Activated naive CD8-positive, alpha-beta T cell (primary cell): ENCODE data around the gene UGDH.
"Not testable (repeated sequence)": the region's sequence is repeated elsewhere in the genome, so short reads cannot be mapped to it uniquely, and the experiment has no call there.

Source experiments
- H3K27ac Mint-ChIP-seq: one replicate; pipeline ENCODE4 v1.8.0; 2021; ENCODE audit warnings: mixed read lengths
- H3K27me3 Mint-ChIP-seq: one replicate; pipeline ENCODE4 v1.8.0; 2021; ENCODE audit warnings: mixed read lengths
- H3K36me3 Mint-ChIP-seq: one replicate; pipeline ENCODE4 v1.8.0; 2021; ENCODE audit warnings: mixed read lengths
- H3K4me1 Mint-ChIP-seq: one replicate; pipeline ENCODE4 v1.8.0; 2021; ENCODE audit warnings: low read depth, mixed read lengths
- H3K4me3 Mint-ChIP-seq: one replicate; pipeline ENCODE4 v1.8.0; 2021; ENCODE audit warnings: mild to moderate bottlenecking, mixed read lengths
- H3K9me3 Mint-ChIP-seq: one replicate; pipeline ENCODE4 v1.8.0; 2021; ENCODE audit warnings: low read depth, mixed read lengths

The UGDH gene

DNA sequence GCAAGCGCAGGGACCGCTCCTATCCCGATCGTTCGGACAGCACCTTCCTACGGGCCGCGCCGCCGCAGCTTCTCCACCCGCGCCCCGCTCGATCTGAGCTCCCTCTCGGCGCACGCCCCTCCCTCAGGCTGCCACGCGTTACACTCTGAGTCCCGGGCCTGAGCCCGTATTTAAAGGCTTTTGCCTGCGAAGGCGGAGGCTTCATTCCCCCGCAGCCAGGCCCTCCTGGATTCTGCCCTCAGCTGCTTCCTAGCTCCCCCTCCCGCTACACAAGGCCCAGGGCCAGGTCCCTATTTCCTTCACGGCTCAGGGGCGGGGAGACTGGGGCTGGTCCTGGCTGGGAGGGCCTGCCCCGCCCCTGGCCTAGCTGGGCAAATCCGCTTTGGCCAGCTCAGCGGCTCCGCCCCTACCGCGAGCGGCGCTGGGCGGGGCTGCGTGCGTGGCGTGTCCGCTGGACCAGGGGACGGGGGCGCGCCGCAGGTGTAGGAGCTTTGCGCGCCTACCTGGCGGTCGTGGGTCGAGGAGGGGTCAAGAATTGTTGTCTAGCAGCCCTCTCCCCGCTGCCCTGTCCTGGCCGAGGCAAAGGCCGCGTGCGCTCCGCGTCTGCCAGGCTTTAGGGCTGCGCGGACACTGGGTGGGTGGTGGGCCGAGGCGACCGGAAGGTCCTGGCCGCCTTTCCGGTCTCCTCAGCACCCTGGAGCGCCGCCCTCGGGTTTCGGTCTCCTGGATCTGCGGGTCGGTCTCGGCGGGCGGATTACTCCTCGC lies at the start of gene UGDH:
TSS of gene UGDH (minus strand) at position 144 of the 765 bp plus-strand sequence. CDS start 5,927 bp downstream, outside the sequence.
- Mint-ChIP-seq H3K9me3 (peaks cover 15% of the 10 kb centered on the region), H3K4me1 (peaks cover 19% of the 10 kb centered on the region), H3K27ac (peak within 1 kb of the TSS; percentile 96), H3K36me3 (peaks cover 17% of the 10 kb centered on the region), H3K4me3 (peak within 1 kb of the TSS; percentile 98), H3K27me3 (no peaks in the 10 kb centered on the region)

DNA sequence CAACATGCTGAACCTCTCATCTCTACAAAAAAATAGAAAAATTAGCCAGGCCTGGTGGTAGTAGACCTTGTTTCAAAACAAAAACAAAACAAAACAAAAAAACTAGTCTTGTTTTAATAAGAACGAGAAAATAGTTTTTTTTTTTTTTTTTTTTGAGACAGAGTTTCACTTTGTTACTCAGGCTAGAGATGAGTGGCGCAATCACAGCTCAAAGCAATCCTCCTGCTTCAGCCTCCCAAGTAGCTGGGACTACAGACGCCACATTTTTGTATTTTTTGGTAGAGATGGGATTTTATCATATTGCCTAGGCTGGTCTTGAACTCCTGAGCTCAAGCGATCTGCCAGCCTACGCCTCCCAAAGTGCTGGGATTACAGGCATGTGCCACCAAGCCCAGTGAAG lies 47.7 kb upstream of the UGDH start:
- peaks cover 5% of the 10 kb centered on the region for H3K36me3 Mint-ChIP-seq
- no peaks in the 10 kb centered on the region for H3K27me3 Mint-ChIP-seq
- H3K27ac Mint-ChIP-seq = no peak overlapping the region
- no peak overlapping the region for H3K4me3 Mint-ChIP-seq
- no peaks in the 10 kb centered on the region for H3K9me3 Mint-ChIP-seq
- H3K4me1 Mint-ChIP-seq = no peaks in the 10 kb centered on the region

DNA sequence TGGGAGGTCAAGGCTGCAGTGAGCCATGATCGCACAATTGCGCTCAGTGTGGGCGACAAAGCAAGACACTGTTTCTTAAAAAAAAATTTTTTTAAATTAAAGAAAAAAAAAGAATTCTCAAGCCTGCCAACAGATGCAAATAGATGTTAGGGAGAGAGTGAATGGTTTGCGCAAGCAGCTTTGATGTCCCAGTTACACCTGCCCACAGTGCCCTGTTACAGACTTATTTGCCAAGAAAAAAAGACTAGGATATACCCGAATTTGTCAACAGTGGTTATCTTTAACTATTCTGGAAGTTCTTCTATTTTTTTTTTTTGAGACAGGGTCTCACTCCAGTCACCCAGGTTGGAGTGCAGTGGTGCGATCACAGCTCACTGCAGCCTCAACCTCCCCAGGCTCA lies 44.3 kb upstream of the UGDH start:
- no peaks in the 10 kb centered on the region for H3K27me3 Mint-ChIP-seq
- H3K4me3 Mint-ChIP-seq = no peak overlapping the region
- no peaks in the 10 kb centered on the region for H3K9me3 Mint-ChIP-seq
- no peak overlapping the region for H3K27ac Mint-ChIP-seq
- no peaks in the 10 kb centered on the region for H3K4me1 Mint-ChIP-seq
- H3K36me3 Mint-ChIP-seq = peaks cover 5% of the 10 kb centered on the region

DNA sequence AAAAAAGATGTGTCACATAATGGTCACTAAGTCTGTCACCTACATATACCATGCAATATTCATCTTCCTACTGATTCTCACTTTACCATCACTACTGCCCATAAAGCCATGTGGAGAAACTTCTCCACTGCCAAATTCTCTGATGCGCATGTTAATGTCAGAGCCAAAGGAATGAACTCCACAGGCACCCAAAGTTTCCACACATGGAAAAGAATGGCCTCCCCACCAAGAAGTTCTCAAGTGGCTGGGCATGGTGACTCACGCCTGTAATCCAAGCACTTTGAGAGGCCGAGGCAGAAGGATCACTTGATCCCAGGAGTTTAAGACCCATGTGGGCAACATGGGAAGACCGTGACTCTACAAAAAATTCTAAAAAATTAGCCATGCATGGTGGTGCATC lies 43.8 kb upstream of the UGDH start:
- Mint-ChIP-seq H3K4me3 (no peak overlapping the region), H3K27ac (no peak overlapping the region), H3K4me1 (no peaks in the 10 kb centered on the region), H3K36me3 (peaks cover 8% of the 10 kb centered on the region), H3K9me3 (peaks cover 2% of the 10 kb centered on the region), H3K27me3 (no peaks in the 10 kb centered on the region)

DNA sequence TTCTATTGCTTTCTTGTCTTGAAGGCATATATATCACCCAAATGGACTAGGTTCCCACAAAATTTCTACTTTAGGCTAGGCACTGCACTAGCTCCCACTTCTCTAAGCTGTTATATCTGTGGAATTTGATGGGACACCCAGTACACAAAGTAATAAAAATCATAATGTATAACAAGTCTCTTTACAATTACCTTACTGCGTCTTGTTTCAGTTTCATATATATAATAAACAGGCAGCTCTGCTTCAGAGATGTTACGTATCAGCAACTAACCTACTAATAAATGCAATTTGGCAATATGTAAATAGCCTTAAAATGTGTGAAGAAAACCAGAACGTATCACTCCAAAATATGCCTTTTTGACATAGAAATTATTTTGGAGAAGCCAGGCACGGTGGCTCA lies 42.0 kb upstream of the UGDH start:
- H3K4me1 Mint-ChIP-seq = no peaks in the 10 kb centered on the region
- no peak overlapping the region for H3K27ac Mint-ChIP-seq
- no peak overlapping the region for H3K4me3 Mint-ChIP-seq

DNA sequence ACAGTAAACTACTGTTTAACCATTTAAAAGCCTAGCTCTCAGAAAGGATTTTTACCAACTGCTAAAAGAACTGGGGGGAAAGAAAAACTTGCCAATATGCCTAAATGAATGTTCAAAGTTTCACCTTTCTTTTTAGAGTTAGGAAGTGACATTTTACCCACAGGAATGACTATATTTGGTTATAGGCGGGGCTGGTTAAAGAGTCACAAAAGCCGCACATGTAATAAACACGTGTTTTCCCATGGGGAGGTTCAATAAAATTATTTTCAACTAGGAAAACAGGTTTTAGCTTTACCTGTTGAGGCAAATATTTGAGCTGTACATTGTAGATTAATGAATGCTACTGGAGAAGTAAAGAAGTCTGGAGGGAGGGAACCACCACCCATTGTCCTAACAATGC lies 41.6 kb upstream of the UGDH start:
- no peak overlapping the region for H3K4me3 Mint-ChIP-seq
- H3K27ac Mint-ChIP-seq = no peak overlapping the region
- H3K4me1 Mint-ChIP-seq = no peaks in the 10 kb centered on the region
- H3K36me3 Mint-ChIP-seq = peaks cover 14% of the 10 kb centered on the region
- H3K9me3 Mint-ChIP-seq = peaks cover 5% of the 10 kb centered on the region
- H3K27me3 Mint-ChIP-seq = no peaks in the 10 kb centered on the region

More for the DNA sequence above, 42.0 kb upstream of the UGDH start:
- H3K9me3 Mint-ChIP-seq = peaks cover 5% of the 10 kb centered on the region
- H3K27me3 Mint-ChIP-seq = no peaks in the 10 kb centered on the region
- H3K36me3 Mint-ChIP-seq = peaks cover 14% of the 10 kb centered on the region

DNA sequence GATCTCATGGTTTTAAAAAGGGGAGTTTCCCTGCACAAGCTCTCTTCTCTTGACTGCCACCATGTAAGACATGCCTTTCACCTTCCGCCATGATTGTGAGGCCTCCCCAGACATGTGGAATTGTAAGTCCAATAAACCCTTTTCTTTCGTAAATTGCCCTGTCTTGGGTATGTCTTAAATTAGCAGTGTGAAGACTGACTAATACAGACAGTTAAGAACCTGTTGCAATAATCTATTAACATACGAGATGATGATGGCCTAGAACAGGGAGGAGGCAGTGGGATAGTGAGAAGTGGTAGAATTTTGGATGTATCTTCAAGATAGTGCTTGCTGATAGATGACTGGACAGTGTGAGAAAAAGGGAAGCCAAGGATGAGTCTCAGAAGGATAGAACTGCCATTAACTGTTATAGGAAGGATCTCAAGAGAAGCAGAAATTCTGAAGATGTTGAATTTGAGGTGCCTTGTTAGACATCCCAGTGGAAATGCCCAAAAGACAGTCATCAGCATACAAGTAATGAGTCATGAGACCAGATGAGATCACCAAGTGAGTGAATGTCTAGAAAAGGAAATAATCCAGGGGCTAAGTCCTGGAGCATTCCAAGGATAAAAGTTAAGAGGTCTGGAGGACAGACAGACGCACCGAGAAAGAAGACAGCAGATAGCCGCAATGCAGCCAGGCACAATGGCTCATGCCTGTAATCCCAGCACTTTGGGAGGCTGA lies 38.8 kb upstream of the UGDH start:
- no peaks in the 10 kb centered on the region for H3K4me1 Mint-ChIP-seq
- no peak overlapping the region for H3K4me3 Mint-ChIP-seq

DNA sequence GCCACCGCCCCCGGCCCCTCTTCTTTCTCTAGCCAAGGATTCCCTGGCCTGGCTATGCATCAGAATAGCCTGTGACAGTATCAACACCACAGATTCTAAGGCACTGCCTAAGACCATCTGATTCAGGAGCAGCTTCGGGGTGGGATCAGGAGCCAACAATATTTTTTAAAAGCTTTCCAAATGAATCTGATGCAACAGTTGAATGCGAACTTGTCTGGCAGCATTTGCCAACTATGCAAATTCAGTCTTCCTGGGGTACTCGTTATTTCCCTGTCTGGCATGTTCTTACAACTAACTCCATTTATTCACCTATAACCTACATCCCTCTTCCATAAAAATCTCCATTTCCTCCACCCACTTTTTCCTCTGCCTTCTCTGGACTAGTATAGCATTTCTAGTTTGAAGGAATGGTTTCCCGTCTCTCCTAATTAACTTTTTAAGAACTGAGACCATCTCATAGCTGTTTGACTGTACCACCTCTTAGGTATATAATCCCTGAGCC lies 36.2 kb upstream of the UGDH start:
- Mint-ChIP-seq H3K4me3 (no peak overlapping the region), H3K4me1 (no peaks in the 10 kb centered on the region), H3K36me3 (peaks cover 14% of the 10 kb centered on the region), H3K27ac (no peak overlapping the region), H3K9me3 (peaks cover 5% of the 10 kb centered on the region), H3K27me3 (no peaks in the 10 kb centered on the region)

More for the DNA sequence above, 38.8 kb upstream of the UGDH start:
- Mint-ChIP-seq H3K27ac (no peak overlapping the region), H3K9me3 (peaks cover 5% of the 10 kb centered on the region), H3K27me3 (no peaks in the 10 kb centered on the region), H3K36me3 (peaks cover 11% of the 10 kb centered on the region)

DNA sequence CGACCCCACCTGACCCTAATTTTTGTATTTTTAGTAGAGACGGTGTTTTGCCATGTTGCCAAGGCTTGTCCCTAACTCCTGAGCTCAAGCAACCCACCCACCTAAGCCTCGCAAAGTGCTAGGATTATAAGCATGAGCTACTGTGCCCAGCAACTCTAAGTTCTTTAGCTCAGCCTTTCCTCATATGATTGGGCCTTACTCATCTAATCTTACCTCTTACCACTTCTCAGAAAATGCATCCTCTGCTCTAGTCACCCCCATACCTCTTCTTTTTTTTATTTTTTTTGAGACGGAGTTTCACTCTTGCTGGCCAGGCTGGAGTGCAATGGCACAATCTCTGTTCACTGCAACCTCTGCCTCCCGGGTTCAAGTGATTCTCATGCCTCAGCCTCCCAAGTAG lies 35.6 kb upstream of the UGDH start:
- H3K27me3 Mint-ChIP-seq = no peaks in the 10 kb centered on the region
- no peaks in the 10 kb centered on the region for H3K4me1 Mint-ChIP-seq
- no peak overlapping the region for H3K27ac Mint-ChIP-seq
- peaks cover 11% of the 10 kb centered on the region for H3K36me3 Mint-ChIP-seq
- no peak overlapping the region for H3K4me3 Mint-ChIP-seq
- peaks cover 5% of the 10 kb centered on the region for H3K9me3 Mint-ChIP-seq

DNA sequence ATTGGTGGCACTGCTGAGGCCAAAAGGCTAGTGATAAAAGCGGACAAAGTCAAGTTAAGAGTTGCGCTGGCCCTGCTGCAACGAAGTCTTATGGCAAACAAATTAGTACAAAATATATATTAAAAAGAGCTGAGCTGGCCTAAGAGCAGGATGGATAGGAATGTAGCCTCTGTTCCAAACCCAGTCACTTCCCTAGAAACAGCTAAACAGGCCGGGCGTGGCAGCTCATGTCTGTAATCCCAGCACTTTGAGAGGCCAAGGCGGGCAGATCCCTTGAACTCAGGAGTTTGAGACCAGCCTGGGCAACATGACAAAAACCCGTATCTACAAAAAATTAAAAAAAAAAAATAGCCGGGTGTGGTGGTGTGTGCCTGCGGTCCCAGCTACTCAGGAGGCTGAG lies 32.4 kb upstream of the UGDH start:
- Mint-ChIP-seq H3K27me3 (no peaks in the 10 kb centered on the region), H3K4me3 (no peak overlapping the region), H3K9me3 (no peaks in the 10 kb centered on the region), H3K27ac (no peak overlapping the region), H3K36me3 (peaks cover 7% of the 10 kb centered on the region), H3K4me1 (no peaks in the 10 kb centered on the region)

DNA sequence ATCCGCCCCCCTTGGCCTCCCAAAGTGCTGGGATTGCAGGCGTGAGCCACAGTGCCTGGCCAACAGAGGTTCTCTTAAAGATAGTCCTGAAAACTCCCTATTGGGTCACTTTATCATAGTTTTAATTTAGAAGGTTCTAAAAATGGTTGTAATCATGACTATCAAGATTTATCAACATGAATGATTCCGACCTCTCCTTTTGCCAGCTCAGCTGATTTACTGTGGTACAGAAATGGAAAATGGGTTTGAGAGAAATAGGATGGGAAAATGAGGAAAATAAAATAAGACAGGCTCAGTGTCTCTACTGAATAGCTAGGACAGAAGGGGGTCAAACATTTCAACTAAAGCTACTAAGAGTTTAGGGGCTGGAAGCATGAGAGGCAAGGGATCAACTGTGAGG lies 28.2 kb upstream of the UGDH start:
- Mint-ChIP-seq H3K4me3 (no peak overlapping the region), H3K4me1 (no peaks in the 10 kb centered on the region), H3K27ac (no peak overlapping the region), H3K36me3 (peaks cover 4% of the 10 kb centered on the region), H3K27me3 (no peaks in the 10 kb centered on the region), H3K9me3 (no peaks in the 10 kb centered on the region)

DNA sequence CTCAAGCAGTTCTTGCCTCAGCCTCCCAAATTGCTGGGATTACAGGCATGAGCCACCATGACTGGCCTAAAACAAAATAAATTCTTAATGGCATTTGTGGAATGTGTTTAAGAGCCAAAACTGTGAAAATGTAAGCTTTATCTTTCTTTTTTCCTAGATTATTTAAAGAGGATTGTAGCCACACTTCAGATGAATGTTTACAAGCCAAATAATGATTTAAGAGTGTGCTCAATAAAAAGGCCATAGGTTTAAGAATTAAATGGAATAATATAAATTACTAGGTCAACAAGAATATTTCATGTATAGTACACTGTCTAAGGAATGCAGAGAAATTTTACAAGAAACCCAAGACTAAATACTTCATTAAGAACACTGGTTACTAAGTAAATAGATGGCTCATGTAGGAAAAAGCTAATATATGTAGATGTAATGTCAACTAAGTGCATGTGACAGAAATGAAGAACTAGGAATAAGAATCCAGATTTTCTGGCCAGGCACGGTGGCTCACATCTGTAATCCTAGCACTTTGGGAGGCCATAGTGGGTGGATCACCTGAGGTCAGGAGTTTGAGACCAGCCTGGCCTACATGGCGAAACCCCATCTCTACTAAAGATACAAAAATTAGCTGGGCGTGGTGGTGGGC lies 21.3 kb upstream of the UGDH start:
- no peaks in the 10 kb centered on the region for H3K4me1 Mint-ChIP-seq
- no peaks in the 10 kb centered on the region for H3K27me3 Mint-ChIP-seq
- H3K27ac Mint-ChIP-seq = no peak overlapping the region
- no peak overlapping the region for H3K4me3 Mint-ChIP-seq
- no peaks in the 10 kb centered on the region for H3K36me3 Mint-ChIP-seq
- H3K9me3 Mint-ChIP-seq = no peaks in the 10 kb centered on the region

DNA sequence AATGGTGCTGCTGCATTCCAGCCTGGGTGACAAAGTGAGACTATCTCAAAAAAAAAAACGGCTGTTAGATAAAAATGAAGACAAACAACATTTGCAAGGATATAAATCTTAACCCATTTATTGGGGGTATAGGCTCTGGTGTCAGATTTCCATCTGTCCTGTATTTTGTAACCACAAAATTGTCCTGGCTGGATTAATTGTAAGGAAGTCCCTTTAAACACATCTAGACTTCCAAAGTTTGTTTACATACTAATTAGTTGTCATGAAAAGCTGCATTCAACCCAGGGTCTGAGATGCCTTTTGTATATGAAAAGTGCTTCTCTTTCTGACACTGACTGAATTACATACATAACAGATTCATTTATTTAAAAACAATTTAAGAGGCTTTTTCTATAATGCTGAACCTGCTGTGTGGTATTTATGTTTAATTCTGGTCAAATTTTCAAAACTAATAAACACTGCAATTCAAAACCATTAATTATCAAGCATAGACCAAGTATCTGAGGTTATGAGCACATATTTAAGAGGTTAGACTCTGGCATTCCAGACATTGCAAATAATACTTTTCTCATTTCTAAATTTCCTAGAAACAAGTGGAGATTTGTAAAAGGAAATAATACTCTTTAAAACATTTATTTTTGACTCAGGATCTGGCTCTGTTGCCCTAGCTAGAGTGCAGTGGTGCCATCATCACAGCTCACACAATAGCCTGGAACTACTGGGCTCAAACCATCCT lies 17.5 kb upstream of the UGDH start:
- H3K27ac Mint-ChIP-seq = no peak overlapping the region
- no peaks in the 10 kb centered on the region for H3K9me3 Mint-ChIP-seq
- H3K27me3 Mint-ChIP-seq = no peaks in the 10 kb centered on the region
- H3K4me1 Mint-ChIP-seq = no peaks in the 10 kb centered on the region
- H3K36me3 Mint-ChIP-seq = no peaks in the 10 kb centered on the region
- H3K4me3 Mint-ChIP-seq = no peak overlapping the region

DNA sequence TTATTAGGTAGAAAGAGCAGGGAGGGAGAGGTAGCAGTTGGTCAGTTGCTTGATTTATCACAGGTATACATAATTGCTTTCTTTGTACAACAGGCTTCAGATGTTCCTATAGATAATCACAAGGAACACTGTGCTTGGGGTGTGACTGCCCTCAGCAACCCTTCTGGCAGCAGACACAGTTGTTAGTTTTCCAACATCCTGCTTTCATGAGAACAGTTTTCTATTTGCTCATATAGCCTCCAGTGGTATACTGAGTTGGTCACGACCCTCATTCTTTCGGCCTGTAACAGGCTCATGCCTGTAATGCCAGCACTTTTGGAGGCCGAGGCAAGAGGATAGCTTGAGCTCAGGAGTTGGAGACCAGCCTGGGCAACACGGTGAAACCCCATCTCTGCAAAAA lies 16.8 kb upstream of the UGDH start:
- not testable (repeated sequence) for H3K4me1 Mint-ChIP-seq, H3K36me3 Mint-ChIP-seq, H3K9me3 Mint-ChIP-seq, H3K27ac Mint-ChIP-seq, H3K4me3 Mint-ChIP-seq, H3K27me3 Mint-ChIP-seq

DNA sequence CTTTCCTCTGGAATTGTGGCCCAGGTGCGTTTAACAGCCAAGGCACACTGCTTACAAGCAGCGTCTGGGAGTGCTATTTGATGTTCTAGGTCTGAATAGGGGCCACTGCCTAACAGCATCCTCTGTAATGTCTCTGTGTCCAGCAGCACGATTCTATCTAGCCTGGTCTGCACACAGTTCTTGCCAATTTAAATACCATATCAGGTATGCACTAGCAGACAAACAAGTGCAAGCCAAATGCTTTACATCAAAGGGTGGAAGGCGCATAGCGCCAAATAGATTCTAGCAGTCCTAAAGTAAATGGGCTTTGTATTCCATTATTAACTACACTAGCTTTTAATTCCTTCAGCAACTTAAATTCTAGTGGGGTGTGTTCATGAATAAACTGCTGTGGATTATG lies 15.8 kb upstream of the UGDH start:
- Mint-ChIP-seq H3K36me3 (no peaks in the 10 kb centered on the region), H3K27ac (no peak overlapping the region), H3K27me3 (no peaks in the 10 kb centered on the region), H3K4me1 (no peaks in the 10 kb centered on the region), H3K9me3 (no peaks in the 10 kb centered on the region), H3K4me3 (no peak overlapping the region)
